ENCODE results near the gene DDIT4. TPM values are rescaled to one million over a fixed set of nuclear protein-coding genes. Genes with fewer than 3 reads are reported as not detected.

Gene DDIT4
- total and polyA plus RNA-seq, 9 of the 15 experiments (the other 6 are each of a cell fraction or from before 2014, with no cell fraction given) = 8.2 to 675 (median 159) TPM

DNA sequence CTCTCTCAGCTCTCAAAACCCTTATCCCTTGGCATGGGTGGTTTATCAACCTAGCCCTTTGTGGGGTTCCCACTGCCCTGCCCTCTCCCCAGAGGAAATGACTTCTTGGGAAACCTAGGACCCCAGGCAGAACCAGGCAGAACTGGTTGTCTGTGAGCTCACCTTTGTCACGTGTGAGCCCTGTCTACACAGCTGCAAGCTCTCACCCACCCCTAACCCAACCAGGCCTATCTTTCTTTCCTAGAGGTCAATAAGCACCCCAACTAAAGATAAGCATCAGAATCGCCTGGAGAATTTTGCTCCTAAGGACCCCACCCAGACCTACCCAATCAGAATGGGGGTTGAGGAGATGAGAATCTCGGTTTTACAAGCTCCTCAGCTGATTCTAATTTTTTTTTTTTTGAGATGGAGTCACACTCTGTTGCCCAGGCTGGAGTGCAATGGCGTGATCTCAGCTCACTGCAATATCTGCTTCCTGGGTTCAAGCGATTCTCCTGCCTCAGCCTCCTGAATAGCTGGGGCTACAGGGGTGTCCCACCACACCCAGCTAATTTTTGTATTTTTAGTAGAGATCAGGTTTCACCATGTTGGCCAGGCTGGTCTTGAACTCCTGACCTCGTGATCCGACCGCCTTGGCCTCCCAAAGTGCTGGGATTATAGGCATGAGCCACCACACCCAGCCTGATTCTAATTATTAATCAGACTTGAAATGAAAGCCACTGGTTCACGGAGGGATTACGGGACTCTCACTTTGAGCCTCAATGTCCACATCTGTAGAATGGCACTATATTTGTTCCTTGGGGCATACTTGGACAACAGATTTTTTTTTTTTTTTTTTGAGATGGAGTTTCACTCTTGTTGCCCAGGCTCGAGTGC, 7.5 kb upstream of the DDIT4 start (continued):
- TF ChIP-seq, protein P1, sequence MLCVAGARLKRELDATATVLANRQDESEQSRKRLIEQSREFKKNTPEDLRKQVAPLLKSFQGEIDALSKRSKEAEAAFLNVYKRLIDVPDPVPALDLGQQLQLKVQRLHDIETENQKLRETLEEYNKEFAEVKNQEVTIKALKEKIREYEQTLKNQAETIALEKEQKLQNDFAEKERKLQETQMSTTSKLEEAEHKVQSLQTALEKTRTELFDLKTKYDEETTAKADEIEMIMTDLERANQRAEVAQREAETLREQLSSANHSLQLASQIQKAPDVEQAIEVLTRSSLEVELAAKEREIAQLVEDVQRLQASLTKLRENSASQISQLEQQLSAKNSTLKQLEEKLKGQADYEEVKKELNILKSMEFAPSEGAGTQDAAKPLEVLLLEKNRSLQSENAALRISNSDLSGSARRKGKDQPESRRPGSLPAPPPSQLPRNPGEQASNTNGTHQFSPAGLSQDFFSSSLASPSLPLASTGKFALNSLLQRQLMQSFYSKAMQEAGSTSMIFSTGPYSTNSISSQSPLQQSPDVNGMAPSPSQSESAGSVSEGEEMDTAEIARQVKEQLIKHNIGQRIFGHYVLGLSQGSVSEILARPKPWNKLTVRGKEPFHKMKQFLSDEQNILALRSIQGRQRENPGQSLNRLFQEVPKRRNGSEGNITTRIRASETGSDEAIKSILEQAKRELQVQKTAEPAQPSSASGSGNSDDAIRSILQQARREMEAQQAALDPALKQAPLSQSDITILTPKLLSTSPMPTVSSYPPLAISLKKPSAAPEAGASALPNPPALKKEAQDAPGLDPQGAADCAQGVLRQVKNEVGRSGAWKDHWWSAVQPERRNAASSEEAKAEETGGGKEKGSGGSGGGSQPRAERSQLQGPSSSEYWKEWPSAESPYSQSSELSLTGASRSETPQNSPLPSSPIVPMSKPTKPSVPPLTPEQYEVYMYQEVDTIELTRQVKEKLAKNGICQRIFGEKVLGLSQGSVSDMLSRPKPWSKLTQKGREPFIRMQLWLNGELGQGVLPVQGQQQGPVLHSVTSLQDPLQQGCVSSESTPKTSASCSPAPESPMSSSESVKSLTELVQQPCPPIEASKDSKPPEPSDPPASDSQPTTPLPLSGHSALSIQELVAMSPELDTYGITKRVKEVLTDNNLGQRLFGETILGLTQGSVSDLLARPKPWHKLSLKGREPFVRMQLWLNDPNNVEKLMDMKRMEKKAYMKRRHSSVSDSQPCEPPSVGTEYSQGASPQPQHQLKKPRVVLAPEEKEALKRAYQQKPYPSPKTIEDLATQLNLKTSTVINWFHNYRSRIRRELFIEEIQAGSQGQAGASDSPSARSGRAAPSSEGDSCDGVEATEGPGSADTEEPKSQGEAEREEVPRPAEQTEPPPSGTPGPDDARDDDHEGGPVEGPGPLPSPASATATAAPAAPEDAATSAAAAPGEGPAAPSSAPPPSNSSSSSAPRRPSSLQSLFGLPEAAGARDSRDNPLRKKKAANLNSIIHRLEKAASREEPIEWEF (CRISPR knock-in tag; IDR thresholded peaks at IDR 0.05) = no peak
- TF ChIP-seq, protein P2, sequence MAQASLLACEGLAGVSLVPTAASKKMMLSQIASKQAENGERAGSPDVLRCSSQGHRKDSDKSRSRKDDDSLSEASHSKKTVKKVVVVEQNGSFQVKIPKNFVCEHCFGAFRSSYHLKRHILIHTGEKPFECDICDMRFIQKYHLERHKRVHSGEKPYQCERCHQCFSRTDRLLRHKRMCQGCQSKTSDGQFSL (CRISPR knock-in tag; IDR thresholded peaks at IDR 0.05) = no peak; the same call in 1 of the 2 replicates
- TF ChIP-seq, protein P2 (tag; IDR thresholded peaks at IDR 0.05) = 0 out of 4 replicates have a peak, but pooled peaks of 1 of the 2 experiments have one; percentile 21
- TF ChIP-seq, protein P3, sequence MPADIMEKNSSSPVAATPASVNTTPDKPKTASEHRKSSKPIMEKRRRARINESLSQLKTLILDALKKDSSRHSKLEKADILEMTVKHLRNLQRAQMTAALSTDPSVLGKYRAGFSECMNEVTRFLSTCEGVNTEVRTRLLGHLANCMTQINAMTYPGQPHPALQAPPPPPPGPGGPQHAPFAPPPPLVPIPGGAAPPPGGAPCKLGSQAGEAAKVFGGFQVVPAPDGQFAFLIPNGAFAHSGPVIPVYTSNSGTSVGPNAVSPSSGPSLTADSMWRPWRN (IDR thresholded peaks at IDR 0.05; ENCODE audit: low read depth) = peak; percentile 45; the same call in 1 of the 2 replicates
- no peak for TF ChIP-seq ZBTB1 (CRISPR knock-in tag; IDR thresholded peaks at IDR 0.05; ENCODE audit: borderline replicate concordance, low read depth)
- TF ChIP-seq, protein P4, sequence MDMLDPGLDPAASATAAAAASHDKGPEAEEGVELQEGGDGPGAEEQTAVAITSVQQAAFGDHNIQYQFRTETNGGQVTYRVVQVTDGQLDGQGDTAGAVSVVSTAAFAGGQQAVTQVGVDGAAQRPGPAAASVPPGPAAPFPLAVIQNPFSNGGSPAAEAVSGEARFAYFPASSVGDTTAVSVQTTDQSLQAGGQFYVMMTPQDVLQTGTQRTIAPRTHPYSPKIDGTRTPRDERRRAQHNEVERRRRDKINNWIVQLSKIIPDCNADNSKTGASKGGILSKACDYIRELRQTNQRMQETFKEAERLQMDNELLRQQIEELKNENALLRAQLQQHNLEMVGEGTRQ (CRISPR knock-in tag; IDR thresholded peaks at IDR 0.05) = peak; percentile 54; the same call in 1 of the 2 replicates
- 0 out of 4 replicates have a peak, but pooled peaks of 1 of the 2 experiments have one; percentile 22 for TF ChIP-seq FOXK2 (conservative IDR thresholded peaks at IDR 0.05 in 1 of 2, IDR thresholded peaks at IDR 0.05 in 1 of 2; ENCODE audit: low read depth in 2 of 2)
- TF ChIP-seq KDM1A (IDR thresholded peaks at IDR 0.05) = no peak
- TF ChIP-seq, protein P5, sequence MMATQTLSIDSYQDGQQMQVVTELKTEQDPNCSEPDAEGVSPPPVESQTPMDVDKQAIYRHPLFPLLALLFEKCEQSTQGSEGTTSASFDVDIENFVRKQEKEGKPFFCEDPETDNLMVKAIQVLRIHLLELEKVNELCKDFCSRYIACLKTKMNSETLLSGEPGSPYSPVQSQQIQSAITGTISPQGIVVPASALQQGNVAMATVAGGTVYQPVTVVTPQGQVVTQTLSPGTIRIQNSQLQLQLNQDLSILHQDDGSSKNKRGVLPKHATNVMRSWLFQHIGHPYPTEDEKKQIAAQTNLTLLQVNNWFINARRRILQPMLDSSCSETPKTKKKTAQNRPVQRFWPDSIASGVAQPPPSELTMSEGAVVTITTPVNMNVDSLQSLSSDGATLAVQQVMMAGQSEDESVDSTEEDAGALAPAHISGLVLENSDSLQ (IDR thresholded peaks at IDR 0.05) = 0 out of 2 replicates have a peak, but pooled peaks have one; percentile 3
- TF ChIP-seq SMARCB1 (IDR thresholded peaks at IDR 0.05; ENCODE audit: insufficient read length, low read depth) = no peak
- TF ChIP-seq COPS2 (conservative IDR thresholded peaks at IDR 0.05) = no peak
- TF ChIP-seq NFXL1 (CRISPR knock-in tag; IDR thresholded peaks at IDR 0.05) = no peak
- no peak for TF ChIP-seq CHD1 (IDR thresholded peaks at IDR 0.05; ENCODE audit: low read length)
- TF ChIP-seq POLR2AphosphoS2 (IDR thresholded peaks at IDR 0.05; ENCODE audit: low read length) = no peak
- no peak for TF ChIP-seq GTF2E2 (tag; IDR thresholded peaks at IDR 0.05)
- TF ChIP-seq, protein P6, sequence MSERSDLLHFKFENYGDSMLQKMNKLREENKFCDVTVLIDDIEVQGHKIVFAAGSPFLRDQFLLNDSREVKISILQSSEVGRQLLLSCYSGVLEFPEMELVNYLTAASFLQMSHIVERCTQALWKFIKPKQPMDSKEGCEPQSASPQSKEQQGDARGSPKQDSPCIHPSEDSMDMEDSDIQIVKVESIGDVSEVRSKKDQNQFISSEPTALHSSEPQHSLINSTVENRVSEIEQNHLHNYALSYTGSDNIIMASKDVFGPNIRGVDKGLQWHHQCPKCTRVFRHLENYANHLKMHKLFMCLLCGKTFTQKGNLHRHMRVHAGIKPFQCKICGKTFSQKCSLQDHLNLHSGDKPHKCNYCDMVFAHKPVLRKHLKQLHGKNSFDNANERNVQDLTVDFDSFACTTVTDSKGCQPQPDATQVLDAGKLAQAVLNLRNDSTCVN (CRISPR knock-in tag; IDR thresholded peaks at IDR 0.05) = no peak
